HUES48 (cell line): ENCODE data around the gene MOV10.
A peak's percentile ranks its signal among the peaks of the same experiment; 100 is the strongest.
"Not testable (repeated sequence)": the region's sequence is repeated elsewhere in the genome, so short reads cannot be mapped to it uniquely, and the experiment has no call there.

ENCODE experiments used
- H3K27ac ChIP-seq: one replicate; pipeline ENCODE4 v1.7.0; 2013; ENCODE audit warnings: low read depth, low read length, inconsistent platforms
- H3K27me3 ChIP-seq: 2 replicates; pipeline ENCODE4 v1.6.1; 2013; ENCODE audit warnings: mild to moderate bottlenecking, low read length; ENCODE audit not compliant: control insufficient read depth, insufficient read depth
- H3K36me3 ChIP-seq: 2 replicates; pipeline ENCODE4 v1.6.1; 2013; ENCODE audit warnings: low read length; ENCODE audit not compliant: control insufficient read depth, insufficient read depth
- H3K4me1 ChIP-seq: 2 replicates; pipeline ENCODE4 v1.6.1; 2013; ENCODE audit warnings: mild to moderate bottlenecking, low read length; ENCODE audit not compliant: control insufficient read depth, insufficient read depth
- H3K4me3 ChIP-seq: 2 replicates; pipeline ENCODE4 v1.5.1; 2013; ENCODE audit warnings: mild to moderate bottlenecking, low read depth, low read length
- H3K9ac ChIP-seq: 2 replicates; pipeline ENCODE4 v1.6.1; 2013; ENCODE audit warnings: mild to moderate bottlenecking, low read depth, low read length, moderate library complexity
- H3K9me3 ChIP-seq: 2 replicates; pipeline ENCODE4 v1.6.1; 2013; ENCODE audit warnings: low read length; ENCODE audit not compliant: control insufficient read depth, insufficient read depth

The MOV10 gene

DNA sequence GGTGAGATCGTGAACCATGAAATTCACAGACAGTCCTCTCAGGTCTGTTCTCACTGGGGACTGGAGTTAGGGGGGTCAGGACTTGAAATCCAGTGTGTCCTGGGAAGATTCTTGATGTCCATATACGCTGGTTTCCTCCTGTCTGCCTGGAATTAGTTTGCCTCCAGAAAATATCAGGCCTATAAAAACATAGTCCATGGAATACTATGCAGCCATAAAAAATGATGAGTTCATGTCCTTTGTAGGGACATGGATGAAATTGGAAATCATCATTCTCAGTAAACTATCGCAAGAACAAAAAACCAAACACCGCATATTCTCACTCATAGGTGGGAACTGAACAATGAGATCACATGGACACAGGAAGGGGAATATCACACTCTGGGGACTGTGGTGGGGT, 49.8 kb downstream of the MOV10 start:
- H3K27ac ChIP-seq, H3K36me3 ChIP-seq, H3K9ac ChIP-seq, H3K9me3 ChIP-seq, H3K4me3 ChIP-seq: not testable (repeated sequence)
- peaks cover 42% of the 10 kb centered on the region for H3K27me3 ChIP-seq
- H3K4me1 ChIP-seq: peaks cover 14% of the 10 kb centered on the region

DNA sequence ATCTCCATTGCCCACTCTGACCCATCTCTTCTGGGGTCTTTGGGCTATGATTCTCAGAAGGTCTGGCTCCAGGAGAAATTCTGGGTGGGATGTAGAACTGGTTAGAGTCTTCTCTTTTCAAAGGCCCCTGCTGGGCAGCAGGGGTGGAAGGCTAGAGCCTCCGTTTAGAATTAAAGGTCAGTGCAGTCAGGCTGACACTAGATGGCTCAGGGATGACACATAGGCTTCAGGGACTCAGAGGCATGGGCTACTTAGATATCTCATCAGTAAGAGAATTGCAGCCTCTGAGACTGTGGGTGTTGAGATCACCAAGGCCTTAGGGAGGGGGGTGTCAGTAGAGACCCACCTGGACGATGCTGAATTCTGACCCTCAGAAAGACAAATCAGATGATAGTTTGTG, 53.3 kb downstream of the MOV10 start:
- Histone ChIP-seq H3K4me3 (no peak overlapping the region), H3K9ac (no peak overlapping the region), H3K36me3 (no peaks in the 10 kb centered on the region), H3K27ac (no peak overlapping the region), H3K4me1 (peaks cover 10% of the 10 kb centered on the region), H3K9me3 (no peaks in the 10 kb centered on the region), H3K27me3 (peaks cover 18% of the 10 kb centered on the region)

DNA sequence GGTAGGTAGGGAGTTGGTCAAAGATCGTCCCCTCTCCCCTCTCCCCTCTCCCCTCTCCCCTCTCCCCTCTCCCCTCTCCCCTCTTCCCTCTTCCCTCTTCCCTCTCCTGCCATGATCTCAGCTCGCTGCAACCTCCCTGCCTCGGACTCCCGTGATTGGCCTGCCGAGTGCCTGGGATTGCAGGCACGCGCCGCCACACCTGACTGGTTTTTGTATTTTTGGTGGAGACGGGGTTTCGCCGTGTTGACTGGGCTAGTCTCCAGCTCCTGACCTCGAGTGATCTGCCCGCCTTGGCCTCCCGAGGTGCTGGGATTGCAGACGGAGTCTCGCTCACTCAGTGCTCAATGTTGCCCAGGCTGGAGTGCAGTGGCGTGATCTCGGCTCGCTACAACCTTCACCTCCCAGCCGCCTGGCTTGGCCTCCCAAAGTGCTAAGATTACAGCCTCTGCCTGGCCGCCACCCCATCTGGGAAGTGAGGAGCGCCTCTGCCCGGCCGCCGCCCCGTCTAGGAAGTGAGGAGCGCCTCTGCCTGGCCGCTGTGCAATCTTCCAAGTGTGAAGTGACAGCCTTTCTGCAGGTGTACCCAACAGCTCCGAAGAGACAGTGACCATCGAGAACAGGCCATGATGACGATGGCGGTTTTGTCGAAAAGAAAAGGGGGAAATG, 54.0 kb downstream of the MOV10 start:
- not testable (repeated sequence) for H3K27ac ChIP-seq, H3K4me3 ChIP-seq, H3K36me3 ChIP-seq, H3K9me3 ChIP-seq, H3K9ac ChIP-seq, H3K4me1 ChIP-seq
- peaks cover 11% of the 10 kb centered on the region for H3K27me3 ChIP-seq

DNA sequence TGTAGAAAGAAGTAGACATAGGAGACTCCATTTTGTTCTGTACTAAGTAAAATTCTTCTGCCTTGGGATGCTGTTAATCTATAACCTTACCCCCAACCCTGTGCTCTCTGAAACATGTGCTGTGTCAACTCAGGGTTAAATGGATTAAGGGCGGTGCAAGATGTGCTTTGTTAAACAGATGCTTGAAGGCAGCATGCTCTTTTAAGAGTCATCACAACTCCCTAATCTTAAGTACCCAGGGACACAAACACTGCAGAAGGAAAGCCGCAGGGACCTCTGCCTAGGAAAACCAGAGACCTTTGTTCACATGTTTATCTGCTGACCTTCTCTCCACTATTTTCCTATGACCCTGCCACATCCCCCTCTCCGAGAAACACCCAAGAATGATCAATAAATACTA, 54.6 kb downstream of the MOV10 start:
- not testable (repeated sequence) for H3K27ac ChIP-seq

DNA sequence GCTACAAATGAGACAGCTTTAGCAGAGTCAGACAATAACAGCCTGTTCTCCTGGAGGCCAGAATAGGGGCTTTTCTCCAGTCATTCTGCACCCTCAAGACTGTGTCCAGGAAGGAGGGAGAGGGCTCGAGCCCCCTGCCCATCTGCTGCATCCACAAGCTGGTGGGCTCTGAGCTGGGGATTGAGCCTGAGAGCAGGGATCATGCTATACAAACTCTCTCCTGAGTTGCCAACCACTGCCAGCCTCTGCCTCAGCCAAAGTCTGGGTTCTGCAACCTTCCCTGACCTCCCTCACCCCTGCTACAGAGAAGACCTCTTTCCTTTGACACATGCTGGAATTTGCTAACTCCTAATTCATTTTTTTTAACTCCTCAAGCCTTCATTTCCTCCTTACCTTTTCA, 55.5 kb downstream of the MOV10 start:
- Histone ChIP-seq H3K27ac (no peak overlapping the region), H3K9ac (no peak overlapping the region), H3K36me3 (no peaks in the 10 kb centered on the region), H3K9me3 (no peaks in the 10 kb centered on the region), H3K4me3 (no peak overlapping the region), H3K4me1 (no peaks in the 10 kb centered on the region), H3K27me3 (0 out of 2 replicates have a peak, but pooled peaks cover 3% of the 10 kb centered on the region)

More for the DNA sequence above, 54.6 kb downstream of the MOV10 start:
- not testable (repeated sequence) for H3K4me3 ChIP-seq, H3K27me3 ChIP-seq, H3K4me1 ChIP-seq, H3K9ac ChIP-seq, H3K9me3 ChIP-seq, H3K36me3 ChIP-seq

DNA sequence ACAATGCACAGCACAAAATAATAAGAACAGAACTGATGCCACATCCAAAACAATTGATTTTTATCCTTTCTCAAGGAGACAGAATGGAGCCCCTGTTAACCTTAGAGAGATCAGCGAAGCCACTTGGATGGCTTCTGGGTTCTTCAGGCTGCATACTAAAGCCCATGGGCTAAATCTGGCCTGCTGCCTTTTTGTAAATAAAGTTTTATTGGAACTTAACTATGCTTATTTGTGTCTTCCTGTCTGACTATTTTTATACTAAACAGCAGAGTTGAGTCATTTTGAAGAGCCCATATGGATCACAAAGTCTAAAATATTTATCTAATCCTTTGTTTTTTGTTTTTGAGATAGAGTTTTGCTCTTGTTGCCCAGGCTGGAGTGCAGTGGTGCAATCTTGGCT, 57.0 kb downstream of the MOV10 start:
- Histone ChIP-seq H3K4me3 (no peak overlapping the region), H3K9ac (no peak overlapping the region), H3K36me3 (no peaks in the 10 kb centered on the region), H3K27ac (no peak overlapping the region), H3K27me3 (0 out of 2 replicates have a peak, but pooled peaks cover 2% of the 10 kb centered on the region), H3K9me3 (no peaks in the 10 kb centered on the region), H3K4me1 (no peaks in the 10 kb centered on the region)

DNA sequence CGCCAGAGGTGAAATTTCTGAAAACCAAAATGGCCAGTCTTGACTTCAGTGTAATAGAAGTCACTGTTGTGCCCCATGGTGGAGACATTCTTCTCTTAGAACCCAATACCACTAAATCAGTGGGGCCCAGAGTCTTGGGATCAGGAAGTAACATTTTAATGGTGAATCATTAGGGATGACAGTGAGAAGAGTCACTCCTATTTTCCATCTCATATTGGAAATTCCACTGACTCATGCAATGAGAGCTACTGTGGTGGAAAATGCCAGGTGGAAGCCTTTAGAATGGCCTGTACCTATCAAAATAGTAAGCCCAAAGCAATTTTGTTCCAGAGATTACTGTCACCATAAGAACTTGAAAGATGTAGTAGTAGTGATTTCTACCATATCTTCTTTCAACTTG, 61.3 kb downstream of the MOV10 start:
- Histone ChIP-seq H3K4me3 (no peak overlapping the region), H3K36me3 (no peaks in the 10 kb centered on the region), H3K27me3 (no peaks in the 10 kb centered on the region), H3K9ac (no peak overlapping the region), H3K27ac (no peak overlapping the region), H3K4me1 (no peaks in the 10 kb centered on the region), H3K9me3 (no peaks in the 10 kb centered on the region)

DNA sequence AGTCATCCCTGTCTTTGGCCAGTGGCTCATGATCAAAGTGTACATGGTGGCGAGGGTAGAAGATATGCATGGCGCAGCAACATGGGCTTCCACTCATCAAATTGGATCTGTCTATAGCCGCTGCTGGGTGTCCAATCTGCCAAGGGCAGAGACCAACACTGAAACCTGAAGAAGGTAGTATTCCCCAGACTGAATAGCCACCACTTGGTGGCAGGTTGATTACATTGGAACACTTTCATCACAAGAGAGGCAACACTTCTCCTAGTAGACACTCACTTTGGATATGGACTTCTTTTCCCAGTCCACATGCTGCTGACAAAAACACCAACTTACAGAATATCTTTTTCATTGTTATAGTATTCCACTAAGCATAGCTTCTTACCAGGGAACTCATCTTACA, 63.1 kb downstream of the MOV10 start:
- Histone ChIP-seq H3K27me3 (0 out of 2 replicates have a peak, but pooled peaks cover 8% of the 10 kb centered on the region), H3K9ac (no peak overlapping the region), H3K27ac (no peak overlapping the region), H3K9me3 (no peaks in the 10 kb centered on the region), H3K4me3 (no peak overlapping the region), H3K4me1 (no peaks in the 10 kb centered on the region), H3K36me3 (no peaks in the 10 kb centered on the region)

DNA sequence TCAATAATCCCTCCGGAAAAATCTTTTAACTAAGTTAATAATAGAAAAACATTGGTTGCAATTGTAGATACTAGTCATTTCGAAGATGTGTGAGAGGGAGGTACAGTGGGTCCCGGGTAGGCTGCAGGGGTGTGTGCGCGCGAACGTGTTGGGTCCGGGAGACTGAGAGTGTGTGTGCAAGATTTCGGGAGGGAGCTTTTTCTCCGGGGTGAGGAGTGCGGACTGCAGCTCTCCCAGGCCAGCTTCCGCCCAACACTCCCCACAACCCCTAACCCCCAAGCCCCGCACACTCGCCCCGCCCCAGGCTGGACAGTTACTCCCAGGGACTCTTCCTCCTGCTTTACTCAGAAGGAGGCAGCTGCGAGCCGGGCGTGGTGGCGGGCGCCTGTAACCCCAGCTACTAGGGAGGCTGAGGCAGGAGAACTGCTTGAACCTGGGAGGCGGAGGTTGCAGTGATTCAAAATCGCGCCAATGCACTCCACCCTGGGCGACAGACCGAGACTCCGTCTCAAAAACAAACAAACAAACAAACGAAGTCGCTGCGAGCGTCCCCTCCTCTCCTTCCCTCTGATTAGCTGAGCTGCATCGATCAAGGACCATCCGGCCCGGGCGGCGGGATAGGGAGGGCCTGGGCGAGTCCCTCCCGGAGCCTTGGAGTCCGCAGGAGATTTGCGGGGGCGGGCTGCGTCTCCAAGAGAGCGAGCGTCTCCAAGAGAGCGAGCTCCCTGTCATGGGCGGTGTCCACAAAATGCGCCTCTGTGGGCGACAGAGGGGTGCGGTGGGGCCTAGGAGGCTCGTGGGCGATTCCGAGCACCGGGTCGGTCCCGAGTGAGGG, 68.9 kb downstream of the MOV10 start:
- no peak overlapping the region for H3K9ac ChIP-seq
- peak overlapping the region; percentile 58 for H3K4me3 ChIP-seq
- H3K36me3 ChIP-seq: no peaks in the 10 kb centered on the region
- H3K27me3 ChIP-seq: peaks cover 44% of the 10 kb centered on the region
- H3K9me3 ChIP-seq: no peaks in the 10 kb centered on the region
- H3K27ac ChIP-seq: no peak overlapping the region
- H3K4me1 ChIP-seq: no peaks in the 10 kb centered on the region

DNA sequence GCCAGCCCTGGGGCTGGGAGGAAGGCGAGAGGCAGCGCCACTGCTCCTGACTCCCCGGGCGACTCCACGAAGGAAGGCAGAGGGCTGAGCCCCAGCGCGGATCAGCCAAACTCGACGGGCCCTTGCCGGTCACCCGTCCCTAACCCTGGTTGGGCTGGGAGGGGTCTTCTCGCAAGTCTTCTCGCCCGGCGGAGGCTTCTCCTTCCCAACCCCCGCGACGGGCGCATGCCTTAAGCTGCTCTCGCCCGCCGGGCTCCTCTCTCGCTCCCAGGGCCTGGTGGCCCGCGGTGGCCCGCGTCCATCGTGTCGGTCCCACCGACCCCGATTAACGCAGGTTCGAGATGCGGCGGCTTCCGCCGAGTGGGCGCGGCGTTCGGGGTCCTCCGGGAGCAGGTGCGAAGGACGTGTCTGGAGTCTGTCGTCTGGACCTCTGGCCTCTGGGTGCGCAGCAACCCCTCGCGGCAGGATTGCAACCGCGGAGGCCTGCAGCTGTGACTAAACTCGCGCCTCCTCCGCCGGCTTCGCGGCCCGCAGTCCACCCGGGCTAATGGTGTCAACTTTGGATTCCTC, 69.6 kb downstream of the MOV10 start:
- Histone ChIP-seq H3K9me3 (no peaks in the 10 kb centered on the region), H3K27ac (no peak overlapping the region), H3K9ac (no peak overlapping the region), H3K27me3 (peaks cover 44% of the 10 kb centered on the region), H3K4me3 (peak overlapping the region; percentile 58), H3K36me3 (no peaks in the 10 kb centered on the region), H3K4me1 (no peaks in the 10 kb centered on the region)

DNA sequence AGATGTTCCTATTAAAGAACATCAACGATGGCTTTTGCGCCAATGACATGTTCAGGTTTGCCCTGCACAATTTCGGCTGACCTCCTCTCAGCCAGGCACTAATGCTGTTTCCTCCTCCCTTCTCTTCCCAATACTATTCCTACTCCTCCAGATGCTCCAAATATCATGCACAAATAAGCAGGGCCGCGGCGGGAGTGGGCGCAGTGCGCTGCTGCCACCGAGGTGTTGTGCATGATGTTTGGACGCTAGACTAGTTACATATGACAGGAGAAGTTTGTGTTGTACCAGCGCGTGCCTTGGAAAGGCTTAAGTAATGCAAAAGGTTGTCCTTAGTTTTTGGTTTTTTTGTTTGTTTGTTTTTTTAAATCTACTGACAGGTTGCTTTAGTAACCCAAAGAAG, 73.9 kb downstream of the MOV10 start:
- H3K27me3 ChIP-seq: peaks cover 30% of the 10 kb centered on the region
- no peak overlapping the region for H3K9ac ChIP-seq
- H3K4me3 ChIP-seq: no peak overlapping the region
- H3K4me1 ChIP-seq: no peaks in the 10 kb centered on the region
- no peaks in the 10 kb centered on the region for H3K9me3 ChIP-seq
- no peak overlapping the region for H3K27ac ChIP-seq
- no peaks in the 10 kb centered on the region for H3K36me3 ChIP-seq
